GM06990 (cell line): ENCODE data around the gene TRIM28.

Experiments
- DNase-seq: peaks from one replicate; pipeline ENCODE4 v3.0.0-alpha.2; 2011; ENCODE audit not compliant: insufficient read length; ENCODE audit errors: extremely low read depth
- H3K27me3 ChIP-seq: replicated peaks from 2 replicates; pipeline ENCODE4 v1.6.0; 2011; ENCODE audit warnings: low read length; ENCODE audit not compliant: control insufficient read depth, insufficient read depth
- H3K36me3 ChIP-seq: 2 replicates; pipeline ENCODE4 v1.5.1; 2011; ENCODE audit warnings: low read length; ENCODE audit not compliant: control insufficient read depth, insufficient read depth
- H3K4me3 ChIP-seq: replicated peaks from 2 replicates; pipeline ENCODE4 v1.5.1; 2011; ENCODE audit warnings: low read depth, mild to moderate bottlenecking, control low read depth, low read length
- TF ChIP-seq, protein P1 (sequence below): IDR thresholded peaks from 2 replicates; pipeline ENCODE4 v1.5.1; 2011; ENCODE audit warnings: low read length, control low read depth, mild to moderate bottlenecking, inconsistent platforms; ENCODE audit not compliant: insufficient read depth, poor library complexity, severe bottlenecking

The TRIM28 gene

DNA sequence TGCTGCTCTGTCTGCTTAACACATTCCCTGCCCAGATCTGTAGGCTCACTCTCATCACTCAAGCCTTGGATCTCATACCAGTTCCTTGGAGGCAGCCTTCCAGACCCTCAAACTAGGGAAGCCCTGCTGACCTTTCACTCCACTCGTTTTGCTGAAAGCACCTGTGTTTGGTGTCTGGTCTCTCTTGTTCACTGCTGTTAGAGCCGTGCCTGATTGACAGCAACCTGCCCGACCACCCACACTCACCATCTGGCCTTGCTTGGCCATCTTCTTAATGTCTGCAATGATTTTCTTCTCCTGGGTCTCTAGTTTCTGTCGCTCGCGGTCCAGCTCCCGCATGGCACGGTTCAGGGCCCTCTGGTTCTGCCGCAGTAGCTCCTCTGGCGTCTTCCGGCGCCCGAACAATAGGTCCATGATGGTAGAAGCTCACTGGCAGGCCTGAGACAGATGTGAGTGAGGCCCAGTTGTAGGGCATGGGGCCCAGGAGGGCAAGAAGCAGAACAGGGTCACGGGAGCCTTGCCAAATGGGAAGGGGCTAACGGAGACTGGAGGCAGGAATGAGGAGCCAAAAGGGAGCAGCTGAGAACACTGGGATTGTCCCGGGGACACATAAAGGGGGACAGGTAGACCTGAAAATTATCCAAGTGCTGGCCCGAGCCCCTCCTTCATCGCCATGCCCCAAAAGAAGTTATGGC is 10.1 kb downstream of the TRIM28 start:
- Histone ChIP-seq H3K4me3 (peak overlapping the region; percentile 95), H3K36me3 (peaks cover 35% of the 10 kb centered on the region), H3K27me3 (no peaks in the 10 kb centered on the region)
- TF ChIP-seq, protein P1, sequence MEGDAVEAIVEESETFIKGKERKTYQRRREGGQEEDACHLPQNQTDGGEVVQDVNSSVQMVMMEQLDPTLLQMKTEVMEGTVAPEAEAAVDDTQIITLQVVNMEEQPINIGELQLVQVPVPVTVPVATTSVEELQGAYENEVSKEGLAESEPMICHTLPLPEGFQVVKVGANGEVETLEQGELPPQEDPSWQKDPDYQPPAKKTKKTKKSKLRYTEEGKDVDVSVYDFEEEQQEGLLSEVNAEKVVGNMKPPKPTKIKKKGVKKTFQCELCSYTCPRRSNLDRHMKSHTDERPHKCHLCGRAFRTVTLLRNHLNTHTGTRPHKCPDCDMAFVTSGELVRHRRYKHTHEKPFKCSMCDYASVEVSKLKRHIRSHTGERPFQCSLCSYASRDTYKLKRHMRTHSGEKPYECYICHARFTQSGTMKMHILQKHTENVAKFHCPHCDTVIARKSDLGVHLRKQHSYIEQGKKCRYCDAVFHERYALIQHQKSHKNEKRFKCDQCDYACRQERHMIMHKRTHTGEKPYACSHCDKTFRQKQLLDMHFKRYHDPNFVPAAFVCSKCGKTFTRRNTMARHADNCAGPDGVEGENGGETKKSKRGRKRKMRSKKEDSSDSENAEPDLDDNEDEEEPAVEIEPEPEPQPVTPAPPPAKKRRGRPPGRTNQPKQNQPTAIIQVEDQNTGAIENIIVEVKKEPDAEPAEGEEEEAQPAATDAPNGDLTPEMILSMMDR, result no peak
- DNase-seq, result no peak

DNA sequence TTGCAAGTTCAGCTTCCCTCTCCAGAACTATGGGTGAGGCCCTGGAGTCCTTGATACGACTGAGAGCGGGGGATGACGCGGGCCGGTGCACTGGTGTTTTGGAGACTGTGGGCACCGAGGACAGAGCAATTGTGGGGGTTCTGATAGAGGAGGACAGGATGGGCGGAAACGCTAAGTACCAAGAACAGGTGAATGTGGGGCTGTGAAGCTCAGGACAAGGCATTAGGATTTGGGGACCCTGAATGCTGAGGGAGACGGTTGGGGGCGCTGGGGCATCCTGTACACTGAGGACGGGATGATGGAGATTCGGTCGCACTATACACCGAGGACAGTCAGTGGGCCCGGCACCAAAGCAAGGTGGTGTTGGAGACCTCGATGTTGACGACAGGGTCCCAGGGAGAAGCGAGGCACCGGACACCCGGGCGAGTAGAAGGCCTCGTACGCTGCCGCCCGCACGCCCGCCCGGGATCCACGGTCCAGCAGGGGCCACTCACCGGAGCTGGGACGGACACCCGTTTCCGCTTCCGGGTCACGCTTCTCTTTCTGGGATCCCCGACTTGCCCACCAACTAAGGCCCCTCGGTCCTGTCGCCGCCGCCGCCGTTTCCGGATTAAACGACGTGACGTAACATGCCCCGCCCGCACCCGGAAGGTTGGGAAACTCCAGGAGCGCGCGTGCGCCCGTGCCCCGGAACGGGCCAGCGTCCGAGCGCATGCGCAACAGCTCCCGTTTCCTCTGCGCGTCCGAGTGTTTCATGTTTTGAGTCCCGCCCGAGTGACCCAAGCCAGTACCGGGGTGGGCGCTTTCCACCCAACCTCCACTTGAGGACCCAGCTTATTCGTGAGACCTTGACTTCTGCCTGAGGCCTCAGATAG is 10.9 kb downstream of the TRIM28 start, which contains the start of gene CHMP2A:
CHMP2A (minus strand) TSS at position 612 of the 875 bp plus-strand sequence. CDS start 893 bp downstream, outside the sequence.
- H3K4me3 ChIP-seq, result peak within 1 kb of the TSS; percentile 95
- DNase-seq, result peak; percentile 97
- H3K27me3 ChIP-seq, result no peaks in the 10 kb centered on the region
- peaks cover 27% of the 10 kb centered on the region for H3K36me3 ChIP-seq
- TF ChIP-seq, protein P1, result no peak

DNA sequence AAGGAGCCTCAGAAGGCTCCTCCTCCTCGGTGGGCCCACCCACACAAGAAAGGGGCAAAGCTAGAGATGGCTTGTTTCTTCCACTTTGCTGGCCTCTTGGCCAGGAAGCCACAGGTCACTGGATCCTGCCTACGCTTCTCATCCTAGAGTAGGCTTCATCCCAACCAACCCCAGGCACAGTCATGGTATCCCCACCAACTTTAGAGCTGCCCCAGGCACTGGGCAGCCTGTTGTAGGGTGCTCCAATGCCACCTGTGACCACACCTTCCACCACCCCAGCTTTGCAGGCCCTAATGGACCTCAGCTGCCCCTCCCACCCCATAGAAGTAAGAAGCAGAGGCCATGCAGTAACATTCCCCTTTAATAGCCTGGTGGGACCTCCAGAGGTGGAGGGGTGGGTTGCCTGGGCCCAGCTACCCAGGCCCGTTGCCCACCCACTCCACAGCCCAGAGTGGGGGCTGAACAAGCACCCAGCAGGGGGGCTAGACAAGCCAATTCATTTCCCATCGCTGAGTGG is 11.6 kb downstream of the TRIM28 start:
- H3K4me3 ChIP-seq, result peak overlapping the region; percentile 95
- TF ChIP-seq, protein P1, result no peak
- no peaks in the 10 kb centered on the region for H3K27me3 ChIP-seq
- DNase-seq, result no peak
- peaks cover 21% of the 10 kb centered on the region for H3K36me3 ChIP-seq

DNA sequence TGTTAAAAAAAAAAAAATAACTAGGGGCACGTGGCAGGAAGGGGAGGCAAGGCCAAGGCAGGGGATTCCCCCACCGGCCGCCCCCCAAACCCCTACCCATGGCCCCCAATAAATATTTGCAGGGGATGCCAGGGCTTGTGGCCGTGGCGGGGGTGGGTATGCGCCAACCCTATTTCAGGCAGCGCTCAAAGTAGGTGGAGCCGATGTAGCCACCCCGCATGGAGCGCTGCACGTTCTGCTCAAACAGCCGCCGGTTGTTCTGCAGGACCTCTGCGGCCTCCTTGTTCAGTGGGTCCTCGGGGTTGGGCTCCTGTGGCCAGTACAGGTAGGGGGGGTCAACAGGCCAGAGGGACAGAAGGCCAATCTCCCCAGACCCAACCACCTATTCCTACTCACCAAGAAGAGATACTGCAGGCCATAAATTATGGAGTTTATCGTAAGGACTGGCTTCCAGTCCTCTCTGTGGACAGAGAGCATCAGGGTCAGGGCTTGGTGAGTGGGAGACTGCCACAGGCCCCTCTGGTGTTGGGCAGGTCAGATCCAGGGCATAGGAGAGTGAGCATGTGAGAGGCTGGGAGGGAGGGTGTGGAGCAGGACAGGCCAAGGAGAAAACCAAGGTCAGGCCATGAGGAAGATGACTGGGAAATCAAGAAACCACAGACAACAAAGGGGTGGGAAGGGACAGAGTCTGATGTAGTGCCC is 12.2 kb downstream of the TRIM28 start:
- H3K27me3 ChIP-seq, result no peaks in the 10 kb centered on the region
- TF ChIP-seq, protein P1, result no peak
- peak overlapping the region; percentile 94 for H3K4me3 ChIP-seq

DNA sequence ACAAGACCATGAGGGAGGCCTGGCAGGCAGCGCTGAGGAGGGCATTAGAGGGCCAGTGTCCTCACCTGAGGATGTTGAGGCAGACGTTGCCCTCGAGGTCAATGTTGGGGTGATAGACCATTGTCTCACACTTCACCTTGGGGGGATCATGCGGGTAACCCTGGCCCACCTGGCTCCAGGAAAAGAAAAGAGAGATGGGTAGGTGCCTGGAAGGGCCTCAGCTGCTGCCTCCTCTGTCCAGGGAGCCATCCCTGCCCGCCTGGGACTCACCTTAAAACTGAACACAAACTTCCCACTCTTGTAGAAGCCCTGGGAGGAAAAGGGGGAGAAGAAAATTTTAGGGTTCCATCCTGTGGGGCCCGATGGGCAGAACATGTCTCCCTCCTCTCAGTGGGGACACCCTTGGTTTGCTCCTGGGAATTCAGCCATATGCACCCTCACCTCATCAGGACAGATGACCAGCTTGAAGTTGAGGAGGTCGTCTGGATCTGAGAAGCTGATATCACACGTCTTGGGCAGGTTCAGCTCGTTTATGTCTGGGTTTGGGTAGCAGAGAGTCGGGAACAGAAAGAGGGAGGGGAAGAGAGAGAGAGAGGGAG is 12.9 kb downstream of the TRIM28 start:
- Histone ChIP-seq H3K27me3 (no peaks in the 10 kb centered on the region), H3K36me3 (peaks cover 9% of the 10 kb centered on the region), H3K4me3 (peak overlapping the region; percentile 94)
- TF ChIP-seq, protein P1, result no peak
- no peak for DNase-seq

More for the DNA sequence above, 12.2 kb downstream of the TRIM28 start:
- DNase-seq, result no peak
- peaks cover 15% of the 10 kb centered on the region for H3K36me3 ChIP-seq
